GM18511 (cell line): Measurements from ENCODE around the gene TMEM205.

ENCODE experiments used
- ATAC-seq: cut with Tn5 transposase; IDR thresholded peaks from one replicate; pipeline ENCODE4 v1.9.1; 2021; ENCODE audit warnings: mild to moderate bottlenecking, moderate library complexity; ENCODE audit not compliant: unreplicated experiment

Gene TMEM205

DNA sequence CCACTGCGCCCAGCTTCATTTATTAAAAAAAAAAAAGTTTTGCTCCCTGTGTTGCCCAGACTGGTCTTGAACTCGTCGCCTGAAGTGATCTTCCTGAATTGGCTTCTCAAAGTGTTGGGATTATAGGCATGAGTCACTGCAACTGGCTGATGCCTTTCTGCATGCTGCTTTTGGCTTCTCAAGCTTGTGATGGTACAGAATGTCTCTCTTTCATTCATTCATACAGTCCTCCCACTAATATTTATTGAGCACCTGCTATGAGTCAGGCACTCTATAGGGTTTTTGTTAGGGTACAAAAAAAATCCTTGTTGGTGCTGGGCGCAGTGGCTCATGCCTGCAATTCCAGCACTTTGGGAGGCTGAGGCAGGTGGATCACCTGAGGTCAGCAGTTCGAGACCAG, 41.1 kb downstream of the TMEM205 start:
- ATAC-seq: no peak

DNA sequence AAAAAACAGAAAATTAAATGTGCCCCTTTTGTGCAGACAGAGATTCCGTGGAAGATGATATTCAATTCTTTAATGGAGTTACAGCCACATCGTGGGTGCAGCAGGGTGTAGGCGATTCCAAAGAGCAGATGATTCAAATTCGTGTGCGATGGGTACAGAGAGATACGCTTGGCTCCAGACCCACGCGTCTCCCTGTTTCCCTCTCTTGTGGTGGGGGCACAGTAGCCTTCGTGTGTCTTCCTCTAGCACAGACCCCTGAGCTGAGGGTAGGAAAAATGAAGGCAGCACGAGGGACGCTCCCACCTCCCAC, 45.3 kb downstream of the TMEM205 start:
- no peak for ATAC-seq

DNA sequence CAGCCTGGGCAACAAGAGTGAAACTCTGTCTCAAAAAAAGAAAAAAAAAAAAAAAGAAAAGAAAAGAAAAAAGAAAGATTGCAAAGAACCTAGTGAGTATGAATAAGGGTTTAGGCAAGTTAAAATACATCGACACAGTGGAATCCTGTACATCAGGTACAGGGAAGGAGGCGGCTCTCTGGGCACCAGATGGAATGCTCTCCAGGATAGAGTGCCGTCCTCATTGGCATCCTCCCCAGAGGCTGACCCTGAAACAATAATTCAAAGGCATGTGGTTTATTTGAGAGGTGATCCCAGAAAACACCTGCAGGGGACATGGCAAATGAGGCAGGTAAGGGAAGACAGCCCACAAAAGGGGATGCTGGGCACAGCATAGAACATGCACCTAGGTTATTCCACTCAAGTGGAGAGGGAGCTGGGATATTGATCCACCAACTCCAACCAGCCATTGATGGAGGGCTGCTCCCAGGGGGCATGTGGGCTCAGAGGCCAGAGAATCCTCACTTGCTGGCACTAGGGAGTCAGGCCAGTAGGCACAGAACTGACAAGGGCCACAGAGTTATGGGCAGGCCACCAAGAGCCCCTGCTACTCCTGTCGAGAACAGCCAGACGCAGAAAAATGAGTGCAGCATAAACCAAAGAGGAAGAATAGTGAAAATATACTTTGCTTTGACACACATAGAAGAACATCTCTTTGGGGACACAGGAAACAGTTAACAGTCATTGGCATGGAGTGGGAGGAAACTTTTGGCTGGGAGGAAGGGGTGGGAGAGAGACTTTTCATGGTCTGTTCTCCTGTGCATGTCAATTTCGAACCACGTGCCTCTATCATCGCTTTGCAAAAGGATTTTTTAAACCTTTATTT, 45.9 kb downstream of the TMEM205 start:
- ATAC-seq: no peak

DNA sequence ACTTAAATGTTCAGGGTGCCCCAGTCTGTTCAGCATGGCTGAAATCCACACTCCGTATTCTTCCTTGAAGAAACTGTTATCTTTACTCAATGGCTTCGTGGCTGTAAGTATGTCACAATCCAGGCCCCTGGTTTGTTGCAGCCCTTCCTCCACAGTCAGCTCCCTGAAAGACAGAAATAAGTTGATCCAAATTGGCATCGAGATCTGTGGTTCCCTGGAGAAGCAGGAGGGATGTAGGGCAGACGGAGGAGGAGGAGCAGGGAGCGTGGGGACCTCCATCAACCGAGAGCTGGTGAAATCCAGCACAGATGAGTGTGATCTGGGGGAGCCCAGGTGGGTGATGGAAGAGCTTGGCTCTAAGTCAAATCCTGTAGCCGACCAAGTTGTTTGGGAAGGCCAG, 49.8 kb downstream of the TMEM205 start:
- ATAC-seq: no peak

DNA sequence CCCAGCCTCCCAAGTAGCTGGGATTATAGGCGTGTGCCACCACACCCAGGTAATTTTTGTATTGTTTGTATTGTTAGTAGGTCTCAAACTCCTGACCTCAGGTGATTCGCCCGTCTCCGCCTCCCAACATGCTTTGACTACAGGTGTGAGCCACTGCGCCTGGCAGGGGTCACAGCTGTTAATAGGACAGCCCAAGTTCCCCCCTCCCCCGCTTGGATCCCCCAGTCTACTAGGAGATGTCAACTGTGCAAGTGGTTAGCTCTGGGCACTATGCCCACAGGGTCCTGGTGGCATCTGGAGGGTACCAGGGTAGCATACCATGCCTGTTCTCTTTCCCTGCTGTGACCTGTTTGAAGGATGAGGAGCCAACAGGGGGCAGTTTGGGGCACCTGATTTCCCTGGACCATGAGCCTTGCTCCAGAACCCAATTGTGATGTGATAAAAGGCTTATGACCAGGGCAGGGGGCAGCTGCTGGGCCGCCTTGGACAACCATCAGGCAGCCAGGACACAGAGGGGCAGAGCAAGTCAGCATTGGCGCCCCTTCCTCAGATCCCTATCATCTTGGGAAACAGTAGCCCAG, 50.3 kb downstream of the TMEM205 start, which contains the start of gene TSPAN16:
Gene TSPAN16 (plus strand): TSS at position 496 of the 581 bp plus-strand sequence. CDS start 138 bp downstream, outside the sequence.
- ATAC-seq: no peak

DNA sequence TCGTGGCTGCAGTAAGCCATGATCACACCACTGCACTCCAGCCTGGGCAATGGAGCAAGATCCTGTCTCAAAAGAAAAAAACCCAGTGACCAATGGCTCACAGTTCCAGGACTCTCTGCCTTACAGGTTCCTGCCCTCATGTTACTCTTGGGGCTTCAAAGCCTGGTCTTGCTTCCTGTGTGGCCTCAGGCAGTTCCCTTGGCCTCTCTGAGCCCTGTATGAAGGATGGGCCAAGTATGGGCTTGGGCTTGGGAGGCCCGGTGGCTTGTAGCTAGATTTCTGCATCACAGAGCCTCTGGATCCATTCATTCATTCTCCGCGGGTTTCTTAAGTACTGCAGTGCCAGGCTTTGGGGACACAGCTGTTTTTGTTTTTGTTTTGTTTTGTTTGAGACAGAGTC, 50.9 kb downstream of the TMEM205 start:
- no peak for ATAC-seq

DNA sequence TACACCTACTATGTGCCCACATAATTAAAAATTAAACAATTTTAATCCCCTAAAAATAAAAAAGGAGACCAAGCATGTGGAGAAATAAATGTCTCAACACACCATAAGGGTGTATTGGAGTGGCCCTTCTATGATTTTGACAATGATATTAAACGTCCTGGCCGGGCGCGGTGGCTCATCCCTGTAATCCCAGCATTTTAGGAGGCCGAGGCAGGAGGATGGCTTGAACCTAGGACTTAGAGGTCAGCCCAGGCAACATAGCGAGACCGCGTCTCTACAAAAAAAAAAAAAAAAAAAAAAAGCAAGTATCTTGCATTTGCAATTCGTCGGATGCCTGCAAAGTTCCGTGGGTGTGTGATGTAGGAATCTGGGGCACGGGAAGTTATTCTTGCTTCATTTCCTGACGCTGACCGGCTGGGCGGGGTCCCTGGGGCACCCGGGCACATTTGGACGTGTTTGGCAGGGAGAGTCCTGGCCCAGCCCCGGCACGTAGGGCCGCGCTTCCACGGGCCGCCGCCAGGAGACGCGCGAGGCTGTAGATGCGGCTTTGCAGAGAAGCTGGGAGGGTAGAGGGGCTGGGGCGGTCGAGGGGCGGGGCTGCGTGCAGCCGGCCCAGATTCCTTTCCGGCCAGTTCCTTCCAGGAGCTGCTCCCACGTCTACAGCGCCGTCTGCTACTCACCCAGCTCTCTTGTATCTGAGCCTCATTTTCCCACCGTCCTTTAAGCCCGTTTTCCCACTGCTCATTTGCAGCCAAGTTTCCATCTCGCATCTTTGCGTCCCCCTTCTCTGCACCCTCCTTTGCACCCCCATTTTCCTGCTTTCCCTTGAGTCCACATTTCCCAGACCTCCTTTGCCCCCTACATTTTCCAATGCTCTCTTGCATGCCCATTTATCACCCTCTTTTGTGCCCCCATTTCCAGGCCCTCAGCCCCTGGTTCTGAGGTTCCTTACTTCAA, 52.4 kb downstream of the TMEM205 start:
- peak; percentile 64 for ATAC-seq
